Loucy (cell line): ENCODE data around the gene FRAS1.
"Not testable (repeated sequence)": the region's sequence is repeated elsewhere in the genome, so short reads cannot be mapped to it uniquely, and the experiment has no call there.

Experiments used
- H2AFZ ChIP-seq: fragments of 200-600 bp; sonication (generic); 2 replicates; pipeline ENCODE4 v1.6.0; 2016; ENCODE audit warnings: antibody characterized with exemption, mild to moderate bottlenecking, low read length, moderate library complexity
- H3F3A ChIP-seq: fragments of 200-600 bp; 2 replicates; pipeline ENCODE4 v1.6.0; 2016; ENCODE audit warnings: antibody characterized with exemption, low read depth, mild to moderate bottlenecking
- H3K27me3 ChIP-seq: fragments of 200-600 bp; sonication (generic); 2 replicates; pipeline ENCODE4 v1.6.1; 2014; ENCODE audit warnings: low read length, mild to moderate bottlenecking; ENCODE audit not compliant: insufficient read depth, poor library complexity, severe bottlenecking
- H3K36me3 ChIP-seq: fragments of 200-600 bp; sonication (generic); 2 replicates; pipeline ENCODE4 v1.6.1; 2016; ENCODE audit warnings: low read length; ENCODE audit not compliant: insufficient read depth
- H3K4me1 ChIP-seq: fragments of 200-600 bp; sonication (generic); 2 replicates; pipeline ENCODE4 v1.5.1; 2014; ENCODE audit warnings: low read length, mild to moderate bottlenecking; ENCODE audit not compliant: insufficient read depth, poor library complexity, severe bottlenecking
- H3K4me2 ChIP-seq: fragments of 200-600 bp; sonication (generic); 2 replicates; pipeline ENCODE4 v1.6.0; 2014; ENCODE audit warnings: antibody characterized with exemption, low read length, low read depth, mild to moderate bottlenecking; ENCODE audit not compliant: poor library complexity, severe bottlenecking
- H3K4me3 ChIP-seq: fragments of 200-600 bp; sonication (generic); 2 replicates; pipeline ENCODE4 v1.5.1; 2014; ENCODE audit warnings: low read length, mild to moderate bottlenecking, mixed read lengths; ENCODE audit not compliant: poor library complexity, severe bottlenecking
- H3K79me2 ChIP-seq: fragments of 200-600 bp; sonication (generic); 2 replicates; pipeline ENCODE4 v1.6.1; 2014; ENCODE audit warnings: low read length; ENCODE audit not compliant: insufficient read depth
- H3K9ac ChIP-seq: fragments of 200-600 bp; sonication (generic); 2 replicates; pipeline ENCODE4 v1.6.0; 2014; ENCODE audit warnings: mild to moderate bottlenecking, low read depth, low read length, moderate library complexity; ENCODE audit not compliant: poor library complexity, severe bottlenecking
- H3K9me2 ChIP-seq: fragments of 200-600 bp; sonication (generic); replicated peaks from 2 replicates; pipeline ENCODE4 v1.6.1; 2016; ENCODE audit warnings: low read depth, low read length, mixed read lengths
- H3K9me3 ChIP-seq: fragments of 200-600 bp; sonication (generic); 2 replicates; pipeline ENCODE4 v1.6.1; 2014; ENCODE audit warnings: mild to moderate bottlenecking, antibody characterized with exemption, low read length, low read depth; ENCODE audit not compliant: insufficient read depth
- H4K20me1 ChIP-seq: fragments of 200-600 bp; sonication (generic); 2 replicates; pipeline ENCODE4 v1.6.0; 2014; ENCODE audit warnings: antibody characterized with exemption, low read length, mild to moderate bottlenecking; ENCODE audit not compliant: insufficient read depth, poor library complexity, severe bottlenecking
- CTCF ChIP-seq: fragments of 200-600 bp; sonication (generic); conservative IDR thresholded peaks from 2 replicates; pipeline ENCODE4 v1.5.1; 2014; ENCODE audit warnings: mild to moderate bottlenecking, antibody characterized with exemption, low read length
- EZH2phosphoT487 ChIP-seq: fragments of 200-600 bp; IDR thresholded peaks from 2 replicates; pipeline ENCODE4 v1.6.1; 2018; ENCODE audit warnings: antibody characterized with exemption, mild to moderate bottlenecking, moderate library complexity, borderline replicate concordance

FRAS1 gene

GRCh38 chr4:78171482-78171881 is 114.4 kb downstream of the FRAS1 start:
- Histone ChIP-seq H4K20me1 (no peaks in the 10 kb centered on the region), H3K4me3 (no peak overlapping the region), H3K36me3 (no peaks in the 10 kb centered on the region), H3K79me2 (no peaks in the 10 kb centered on the region), H3K27me3 (no peaks in the 10 kb centered on the region), H3K9ac (no peak overlapping the region), H3K4me1 (peaks cover 8% of the 10 kb centered on the region), H3K4me2 (no peak overlapping the region), H3K9me3 (no peaks in the 10 kb centered on the region), H3K9me2 (no peaks in the 10 kb centered on the region), H3F3A (no peaks in the 10 kb centered on the region), H2AFZ (no peak overlapping the region)
- TF ChIP-seq CTCF (no peak; the same call in 1 of the 2 replicates), EZH2phosphoT487 (no peak)

GRCh38 chr4:78174891-78175290 is 117.8 kb downstream of the FRAS1 start:
- no peaks in the 10 kb centered on the region for H3K9me2 ChIP-seq
- H3F3A ChIP-seq, result no peaks in the 10 kb centered on the region
- H3K4me2 ChIP-seq, result no peak overlapping the region
- no peaks in the 10 kb centered on the region for H4K20me1 ChIP-seq
- H3K9me3 ChIP-seq, result no peaks in the 10 kb centered on the region
- H3K36me3 ChIP-seq, result no peaks in the 10 kb centered on the region
- no peaks in the 10 kb centered on the region for H3K79me2 ChIP-seq
- H3K9ac ChIP-seq, result no peak overlapping the region
- H3K4me1 ChIP-seq, result no peaks in the 10 kb centered on the region
- no peak overlapping the region for H3K4me3 ChIP-seq
- no peaks in the 10 kb centered on the region for H3K27me3 ChIP-seq
- TF ChIP-seq CTCF (no peak), EZH2phosphoT487 (no peak)
- no peak overlapping the region for H2AFZ ChIP-seq

GRCh38 chr4:78179196-78179595 is 122.1 kb downstream of the FRAS1 start:
- no peak overlapping the region for H3K4me2 ChIP-seq
- H2AFZ ChIP-seq, result no peak overlapping the region
- H3K79me2 ChIP-seq, result no peaks in the 10 kb centered on the region
- H3K9ac ChIP-seq, result no peak overlapping the region
- H3K9me3 ChIP-seq, result no peaks in the 10 kb centered on the region
- TF ChIP-seq CTCF (no peak), EZH2phosphoT487 (no peak)
- H3K36me3 ChIP-seq, result no peaks in the 10 kb centered on the region
- no peaks in the 10 kb centered on the region for H3K27me3 ChIP-seq
- H3K4me3 ChIP-seq, result no peak overlapping the region
- no peaks in the 10 kb centered on the region for H3F3A ChIP-seq
- H4K20me1 ChIP-seq, result no peaks in the 10 kb centered on the region
- H3K4me1 ChIP-seq, result no peaks in the 10 kb centered on the region
- no peaks in the 10 kb centered on the region for H3K9me2 ChIP-seq

- not testable (repeated sequence) for H3K79me2 ChIP-seq, H3F3A ChIP-seq, H3K27me3 ChIP-seq, H3K9me3 ChIP-seq, H3K9me2 ChIP-seq, H2AFZ ChIP-seq, H3K9ac ChIP-seq, H3K4me3 ChIP-seq, H4K20me1 ChIP-seq, H3K4me2 ChIP-seq, H3K36me3 ChIP-seq, H3K4me1 ChIP-seq
These were observed 124.6 kb downstream of the FRAS1 start for GRCh38 chr4:78181681-78182234.
